ENCODE data around the gene MAGEA2.
"Not testable (repeated sequence)": the region's sequence is repeated elsewhere in the genome, so short reads cannot be mapped to it uniquely, and the experiment has no call there.

Gene MAGEA2

GRCh38 chrX:152734143-152734858 is 19.3 kb downstream of the MAGEA2 start:
- not testable (repeated sequence) for H3K27me3 Mint-ChIP-seq; H3K4me3 Mint-ChIP-seq; H3K9me3 Mint-ChIP-seq; ATAC-seq; H3K4me1 Mint-ChIP-seq; H3K36me3 Mint-ChIP-seq (ENCODE audit: low read depth); DNase-seq; H3K27ac Mint-ChIP-seq

- Mint-ChIP-seq H3K4me1 (no peaks in the 10 kb centered on the region), H3K27ac (no peak within 1 kb of the TSS), H3K9me3 (no peaks in the 10 kb centered on the region), H3K4me3 (no peak within 1 kb of the TSS), H3K36me3 (ENCODE audit: low read depth) (no peaks in the 10 kb centered on the region), H3K27me3 (peaks cover 3% of the 10 kb centered on the region)
- ATAC-seq, result no peak
- no peak for DNase-seq
Measured at GRCh38 chrX:152733261-152733975, 20.2 kb downstream of the MAGEA2 start, which contains the start of the genes CSAG1 and MAGEA12. Gene CSAG1 (minus strand): TSS chrX:152733721. CDS start chrX:152732460, 1,261 bp downstream. Gene MAGEA12 (plus strand): TSS chrX:152733757. CDS start chrX:152736162, 2,405 bp downstream.

- H3K4me3 Mint-ChIP-seq, result no peak overlapping the region
- no peak for ATAC-seq
- H3K27ac Mint-ChIP-seq, result no peak overlapping the region
- no peaks in the 10 kb centered on the region for H3K36me3 Mint-ChIP-seq (ENCODE audit: low read depth)
- peaks cover 3% of the 10 kb centered on the region for H3K27me3 Mint-ChIP-seq
- no peaks in the 10 kb centered on the region for H3K4me1 Mint-ChIP-seq
- no peaks in the 10 kb centered on the region for H3K9me3 Mint-ChIP-seq
- DNase-seq, result no peak
Measured at GRCh38 chrX:152725409-152725808, 28.2 kb downstream of the MAGEA2 start.

- not testable (repeated sequence) for H3K36me3 Mint-ChIP-seq (ENCODE audit: low read depth); H3K27me3 Mint-ChIP-seq
Measured at GRCh38 chrX:152713815-152714787, 39.5 kb downstream of the MAGEA2 start, which contains the start of gene MAGEA2B. Gene MAGEA2B (plus strand): TSS chrX:152714628. CDS start chrX:152717107, 2,479 bp downstream.

GRCh38 chrX:152713195-152713594 is 40.4 kb downstream of the MAGEA2 start:
- H3K27me3 Mint-ChIP-seq; DNase-seq; H3K4me1 Mint-ChIP-seq; ATAC-seq; H3K4me3 Mint-ChIP-seq; H3K9me3 Mint-ChIP-seq; H3K27ac Mint-ChIP-seq; H3K36me3 Mint-ChIP-seq (ENCODE audit: low read depth): not testable (repeated sequence)

More at GRCh38 chrX:152713815-152714787, 39.5 kb downstream of the MAGEA2 start, which contains the start of gene MAGEA2B:
- not testable (repeated sequence) for DNase-seq, ATAC-seq, H3K9me3 Mint-ChIP-seq, H3K4me1 Mint-ChIP-seq, H3K4me3 Mint-ChIP-seq, H3K27ac Mint-ChIP-seq

- H3K27ac Mint-ChIP-seq; H3K36me3 Mint-ChIP-seq (ENCODE audit: low read depth); ATAC-seq; H3K4me1 Mint-ChIP-seq; H3K27me3 Mint-ChIP-seq; DNase-seq; H3K4me3 Mint-ChIP-seq; H3K9me3 Mint-ChIP-seq: not testable (repeated sequence)
Measured at GRCh38 chrX:152709173-152709572, 44.5 kb downstream of the MAGEA2 start, which contains the start of gene CSAG2. Gene CSAG2 (minus strand): TSS chrX:152709273. CDS start chrX:152709112, 161 bp downstream.

- not testable (repeated sequence) for H3K4me1 Mint-ChIP-seq; H3K27ac Mint-ChIP-seq; H3K4me3 Mint-ChIP-seq; H3K9me3 Mint-ChIP-seq; H3K27me3 Mint-ChIP-seq; H3K36me3 Mint-ChIP-seq (ENCODE audit: low read depth); ATAC-seq; DNase-seq
Measured at GRCh38 chrX:152706500-152706899, 47.1 kb downstream of the MAGEA2 start.

GRCh38 chrX:152700390-152700789 is 53.3 kb downstream of the MAGEA2 start:
- not testable (repeated sequence) for H3K36me3 Mint-ChIP-seq (ENCODE audit: low read depth); H3K4me3 Mint-ChIP-seq; H3K9me3 Mint-ChIP-seq; H3K27ac Mint-ChIP-seq; H3K27me3 Mint-ChIP-seq; DNase-seq; ATAC-seq; H3K4me1 Mint-ChIP-seq
